ENCODE measurements around the gene CCDC157. TPM values are rescaled to one million over a fixed set of nuclear protein-coding genes. Genes with fewer than 3 reads are reported as not detected.

Gene CCDC157
- total RNA-seq, 1 donor from 2014 or later: 2.9 TPM

DNA sequence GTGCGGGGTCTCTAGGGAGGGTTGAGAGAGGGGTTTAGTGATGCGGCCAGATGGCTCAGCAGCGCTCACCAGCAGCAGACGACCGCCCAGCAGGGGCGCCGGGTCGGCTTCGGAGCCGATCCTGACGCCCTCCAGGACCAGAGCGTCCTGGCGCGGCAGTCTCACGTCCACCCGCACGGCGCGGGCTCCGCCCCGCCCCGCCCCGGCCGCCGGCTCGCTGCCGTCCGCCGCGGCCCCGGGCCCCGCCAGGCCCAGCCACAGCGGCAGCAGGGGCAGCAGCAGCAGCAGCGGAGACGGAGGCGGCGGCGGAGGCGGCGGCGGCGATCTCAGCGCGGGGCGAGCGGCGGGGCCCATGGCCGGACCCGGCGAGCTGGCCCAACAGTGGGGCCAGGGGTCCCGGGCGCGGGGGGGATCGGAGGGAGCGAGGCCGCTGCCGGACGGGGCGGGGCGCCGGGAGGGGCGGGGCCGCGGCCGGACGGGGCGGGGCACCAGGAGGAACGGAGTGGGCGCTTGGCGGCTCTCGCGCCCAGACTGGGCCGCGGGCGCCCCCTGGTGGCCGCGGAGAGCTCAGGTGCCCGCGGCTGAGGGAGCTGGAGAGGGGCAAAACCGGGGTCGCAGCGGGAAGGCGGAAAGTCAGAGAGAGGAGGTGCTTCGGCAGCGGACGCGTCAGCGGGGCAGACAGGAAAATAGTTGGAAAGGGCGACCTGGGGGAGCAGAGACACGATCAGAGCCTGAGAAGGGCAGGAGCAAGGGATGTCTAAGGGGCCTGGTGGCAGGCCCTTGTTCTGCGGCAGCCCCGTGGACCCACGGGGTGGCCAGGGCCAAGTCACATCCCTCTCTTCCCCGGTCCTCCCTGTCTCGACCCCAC lies 30.4 kb downstream of the CCDC157 start, which contains the start of gene RNF215:
Gene RNF215, minus strand, starts transcription at position 452 of the 868 bp plus-strand sequence. Its CDS starts 98 bp downstream, at position 354.
- H3K27me3 Mint-ChIP-seq (ENCODE audit: unreplicated experiment): no peaks in the 10 kb centered on the region
- TF ChIP-seq, protein P1, sequence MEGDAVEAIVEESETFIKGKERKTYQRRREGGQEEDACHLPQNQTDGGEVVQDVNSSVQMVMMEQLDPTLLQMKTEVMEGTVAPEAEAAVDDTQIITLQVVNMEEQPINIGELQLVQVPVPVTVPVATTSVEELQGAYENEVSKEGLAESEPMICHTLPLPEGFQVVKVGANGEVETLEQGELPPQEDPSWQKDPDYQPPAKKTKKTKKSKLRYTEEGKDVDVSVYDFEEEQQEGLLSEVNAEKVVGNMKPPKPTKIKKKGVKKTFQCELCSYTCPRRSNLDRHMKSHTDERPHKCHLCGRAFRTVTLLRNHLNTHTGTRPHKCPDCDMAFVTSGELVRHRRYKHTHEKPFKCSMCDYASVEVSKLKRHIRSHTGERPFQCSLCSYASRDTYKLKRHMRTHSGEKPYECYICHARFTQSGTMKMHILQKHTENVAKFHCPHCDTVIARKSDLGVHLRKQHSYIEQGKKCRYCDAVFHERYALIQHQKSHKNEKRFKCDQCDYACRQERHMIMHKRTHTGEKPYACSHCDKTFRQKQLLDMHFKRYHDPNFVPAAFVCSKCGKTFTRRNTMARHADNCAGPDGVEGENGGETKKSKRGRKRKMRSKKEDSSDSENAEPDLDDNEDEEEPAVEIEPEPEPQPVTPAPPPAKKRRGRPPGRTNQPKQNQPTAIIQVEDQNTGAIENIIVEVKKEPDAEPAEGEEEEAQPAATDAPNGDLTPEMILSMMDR (IDR thresholded peaks at IDR 0.05): peak; percentile 94
- H3K9me3 Mint-ChIP-seq (ENCODE audit: unreplicated experiment): no peaks in the 10 kb centered on the region
- peaks cover 14% of the 10 kb centered on the region for H3K4me1 Mint-ChIP-seq (ENCODE audit: unreplicated experiment)
- peak within 1 kb of the TSS; percentile 84 for H3K4me3 Mint-ChIP-seq (ENCODE audit: unreplicated experiment)
- peak; percentile 96 for DNase-seq (ENCODE audit: extremely low spot score, unreplicated experiment)
- H3K36me3 Mint-ChIP-seq (ENCODE audit: unreplicated experiment): peaks cover 7% of the 10 kb centered on the region
- peak within 1 kb of the TSS; percentile 89 for H3K27ac Mint-ChIP-seq (ENCODE audit: unreplicated experiment)

- no peak overlapping the region for H3K27ac Mint-ChIP-seq (ENCODE audit: unreplicated experiment)
- H3K4me3 Mint-ChIP-seq (ENCODE audit: unreplicated experiment): no peak overlapping the region
- H3K27me3 Mint-ChIP-seq (ENCODE audit: unreplicated experiment): no peaks in the 10 kb centered on the region
- TF ChIP-seq, protein P1 (IDR thresholded peaks at IDR 0.05): peak; percentile 58
- no peaks in the 10 kb centered on the region for H3K36me3 Mint-ChIP-seq (ENCODE audit: unreplicated experiment)
- DNase-seq (ENCODE audit: extremely low spot score, unreplicated experiment): no peak
- H3K4me1 Mint-ChIP-seq (ENCODE audit: unreplicated experiment): peaks cover 12% of the 10 kb centered on the region
- H3K9me3 Mint-ChIP-seq (ENCODE audit: unreplicated experiment): no peaks in the 10 kb centered on the region
These were observed 34.3 kb downstream of the CCDC157 start for GRCh38 chr22:30390974-30391691.

DNA sequence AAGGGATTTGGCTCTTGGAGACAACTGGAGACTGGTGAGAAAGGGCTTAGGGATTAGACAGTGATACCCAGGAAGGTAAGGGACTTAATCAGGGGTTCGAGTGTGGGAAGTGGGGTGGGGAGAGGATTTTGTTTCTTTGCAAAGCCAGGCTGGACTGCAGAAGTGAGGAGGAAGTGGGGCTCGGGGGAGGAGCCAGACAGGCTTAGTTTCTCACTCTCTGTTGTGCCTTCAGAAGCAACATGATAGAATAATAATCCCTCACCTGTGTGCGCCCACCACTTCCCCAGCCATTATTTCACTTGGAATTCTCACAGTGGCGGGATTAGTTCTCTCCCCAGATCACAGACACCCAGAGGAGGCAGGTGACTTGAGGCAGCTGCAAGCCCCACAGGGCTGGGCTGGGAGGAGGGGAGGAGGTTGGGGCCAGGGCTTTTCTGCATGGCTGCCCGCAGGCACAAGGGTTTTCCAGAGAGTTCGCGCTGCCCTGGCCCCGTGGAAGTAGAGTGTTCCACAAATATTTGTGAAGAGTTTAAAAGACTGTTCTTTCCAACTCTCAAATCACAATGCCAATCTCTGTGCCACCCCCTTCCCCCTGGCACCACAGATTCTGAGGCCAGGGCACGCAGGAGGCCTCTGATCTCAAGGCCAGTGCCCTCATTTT lies 36.0 kb downstream of the CCDC157 start:
- no peaks in the 10 kb centered on the region for H3K27me3 Mint-ChIP-seq (ENCODE audit: unreplicated experiment)
- TF ChIP-seq, protein P1 (IDR thresholded peaks at IDR 0.05): no peak
- no peaks in the 10 kb centered on the region for H3K36me3 Mint-ChIP-seq (ENCODE audit: unreplicated experiment)
- H3K4me3 Mint-ChIP-seq (ENCODE audit: unreplicated experiment): no peak overlapping the region
- H3K9me3 Mint-ChIP-seq (ENCODE audit: unreplicated experiment): no peaks in the 10 kb centered on the region
- peaks cover 11% of the 10 kb centered on the region for H3K4me1 Mint-ChIP-seq (ENCODE audit: unreplicated experiment)
- H3K27ac Mint-ChIP-seq (ENCODE audit: unreplicated experiment): no peak overlapping the region
- no peak for DNase-seq (ENCODE audit: extremely low spot score, unreplicated experiment)

- Mint-ChIP-seq H3K4me1 (ENCODE audit: unreplicated experiment) (peaks cover 16% of the 10 kb centered on the region), H3K27me3 (ENCODE audit: unreplicated experiment) (no peaks in the 10 kb centered on the region), H3K27ac (ENCODE audit: unreplicated experiment) (no peak overlapping the region), H3K36me3 (ENCODE audit: unreplicated experiment) (no peaks in the 10 kb centered on the region), H3K4me3 (ENCODE audit: unreplicated experiment) (no peak overlapping the region), H3K9me3 (ENCODE audit: unreplicated experiment) (no peaks in the 10 kb centered on the region)
- TF ChIP-seq, protein P1 (IDR thresholded peaks at IDR 0.05): no peak
- no peak for DNase-seq (ENCODE audit: extremely low spot score, unreplicated experiment)
These were observed 36.5 kb downstream of the CCDC157 start for GRCh38 chr22:30393322-30393680.
